PFSK-1 (cell line): Measurements from ENCODE around the gene TMED3.

Source experiments
- FOXP2 ChIP-seq: optimal IDR thresholded peaks from 2 replicates; pipeline ENCODE3; 2011; ENCODE audit warnings: borderline replicate concordance, control low read depth, inconsistent platforms; ENCODE audit not compliant: insufficient read depth; ENCODE audit errors: extremely low read length, extremely low read depth
- POLR2AphosphoS5 ChIP-seq: IDR thresholded peaks from 2 replicates; pipeline ENCODE4 v1.6.1; 2012; ENCODE audit warnings: low read depth, mild to moderate bottlenecking, control low read depth, low read length, moderate library complexity

DNA sequence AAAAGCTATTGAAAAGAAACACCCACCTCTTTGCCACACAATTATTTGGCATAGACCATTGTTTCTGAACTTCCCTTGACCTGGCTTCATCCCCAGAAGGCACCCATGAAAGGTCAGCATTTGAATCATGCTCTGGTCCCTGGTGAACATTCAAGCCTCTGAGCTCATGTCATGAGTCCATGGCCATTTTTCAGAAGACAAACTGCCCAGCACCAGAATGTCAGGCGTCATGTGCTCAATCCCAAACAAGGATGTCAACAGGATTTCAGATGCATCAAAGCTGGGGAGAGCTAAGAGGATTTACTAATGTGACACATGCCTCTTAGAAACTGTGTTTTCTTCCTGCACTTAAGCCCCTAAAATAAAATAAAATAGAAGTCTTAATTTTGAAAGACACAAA, 41.3 kb downstream of the TMED3 start:
- no peak for TF ChIP-seq POLR2AphosphoS5
- no peak for TF ChIP-seq FOXP2
